Suprapubic skin (tissue), 4 donors: ENCODE measurements around the gene C16orf78.

Experiments
- EP300 ChIP-seq: sonication (generic); formaldehyde crosslinking; IDR thresholded peaks from one replicate; pipeline ENCODE4 v1.6.1; 2017; ENCODE audit warnings: antibody characterized with exemption
- POLR2A ChIP-seq, 2 donors: fragments of 450-650 bp; IDR thresholded peaks; one replicate each; pipeline ENCODE4 v1.6.1; 2017; ENCODE audit warnings: antibody characterized with exemption in 2 of 2, mild to moderate bottlenecking in 2 of 2, moderate library complexity in 2 of 2
- POLR2AphosphoS5 ChIP-seq, 3 donors: sonication (generic); formaldehyde crosslinking; IDR thresholded peaks; one replicate each; pipeline ENCODE4 v1.6.1; 2017; ENCODE audit warnings: antibody characterized with exemption in 3 of 3
- TF ChIP-seq, protein P1 (sequence below), 2 donors: fragments of 200-600 bp in 1 of 2; fragments of 450-650 bp in 1 of 2; sonication (generic) in 1 of 2; IDR thresholded peaks; one replicate each; pipeline ENCODE4 v1.5.1; 2016 to 2019; ENCODE audit warnings: antibody characterized with exemption in 2 of 2, mild to moderate bottlenecking in 1 of 2, moderate library complexity in 1 of 2

- TF ChIP-seq, protein P1, sequence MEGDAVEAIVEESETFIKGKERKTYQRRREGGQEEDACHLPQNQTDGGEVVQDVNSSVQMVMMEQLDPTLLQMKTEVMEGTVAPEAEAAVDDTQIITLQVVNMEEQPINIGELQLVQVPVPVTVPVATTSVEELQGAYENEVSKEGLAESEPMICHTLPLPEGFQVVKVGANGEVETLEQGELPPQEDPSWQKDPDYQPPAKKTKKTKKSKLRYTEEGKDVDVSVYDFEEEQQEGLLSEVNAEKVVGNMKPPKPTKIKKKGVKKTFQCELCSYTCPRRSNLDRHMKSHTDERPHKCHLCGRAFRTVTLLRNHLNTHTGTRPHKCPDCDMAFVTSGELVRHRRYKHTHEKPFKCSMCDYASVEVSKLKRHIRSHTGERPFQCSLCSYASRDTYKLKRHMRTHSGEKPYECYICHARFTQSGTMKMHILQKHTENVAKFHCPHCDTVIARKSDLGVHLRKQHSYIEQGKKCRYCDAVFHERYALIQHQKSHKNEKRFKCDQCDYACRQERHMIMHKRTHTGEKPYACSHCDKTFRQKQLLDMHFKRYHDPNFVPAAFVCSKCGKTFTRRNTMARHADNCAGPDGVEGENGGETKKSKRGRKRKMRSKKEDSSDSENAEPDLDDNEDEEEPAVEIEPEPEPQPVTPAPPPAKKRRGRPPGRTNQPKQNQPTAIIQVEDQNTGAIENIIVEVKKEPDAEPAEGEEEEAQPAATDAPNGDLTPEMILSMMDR (IDR thresholded peaks at IDR 0.05), result no peak
- TF ChIP-seq POLR2A (IDR thresholded peaks at IDR 0.05), result no peak
- no peak for TF ChIP-seq EP300
- no peak for TF ChIP-seq POLR2AphosphoS5 (IDR thresholded peaks at IDR 0.05)
Observed at GRCh38 chr16:49351096-49351487, 22.5 kb upstream of the C16orf78 start.
